Measurements from ENCODE around the gene GALNTL6.

Gene GALNTL6

DNA sequence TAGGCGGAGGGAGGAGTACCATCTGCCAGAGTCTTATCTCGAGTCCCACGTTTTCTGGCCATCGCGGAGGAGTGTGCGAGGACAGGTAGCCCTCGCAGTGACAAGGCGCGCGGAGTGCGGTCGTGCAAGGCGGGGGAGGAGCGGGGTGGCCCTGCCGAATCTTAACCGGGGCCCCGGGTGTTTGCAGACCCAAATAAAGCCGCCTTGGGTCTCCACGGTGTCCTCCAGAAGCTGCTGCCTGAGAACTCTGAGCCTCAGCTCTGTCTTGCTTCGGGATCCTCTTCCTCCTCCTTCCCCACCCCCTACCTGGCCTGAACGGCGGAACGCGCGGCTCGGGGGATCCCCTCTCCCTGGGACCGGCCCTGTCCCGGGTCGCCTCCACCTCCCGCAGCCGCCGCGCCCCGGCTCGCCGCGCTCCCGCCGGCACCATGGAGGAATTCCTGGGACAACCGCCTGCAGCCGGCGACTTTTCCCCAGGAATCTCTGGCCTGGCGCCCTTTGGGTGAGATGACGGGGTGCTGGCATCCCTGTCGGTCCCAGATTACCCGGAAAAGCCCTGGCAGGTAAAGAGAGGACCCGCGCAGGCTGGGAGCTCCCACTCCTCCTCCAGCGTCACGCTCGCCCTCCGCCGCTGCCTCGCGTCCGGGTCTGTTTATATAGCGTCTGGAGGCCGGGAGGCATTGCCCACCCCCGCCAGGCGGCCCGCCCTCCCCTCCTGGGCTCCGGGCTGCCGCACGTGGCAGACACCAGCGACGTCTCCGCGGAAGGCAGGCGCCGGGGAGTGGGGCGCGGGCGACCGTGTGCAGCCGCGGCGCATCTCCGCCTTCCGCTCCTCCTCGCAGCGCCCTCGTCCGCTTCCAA is at the start of gene GALNTL6:
TSS of gene GALNTL6 (plus strand) at position 740 of the 861 bp plus-strand sequence.
- no peak for DNase-seq (ENCODE audit: low read depth)

DNA sequence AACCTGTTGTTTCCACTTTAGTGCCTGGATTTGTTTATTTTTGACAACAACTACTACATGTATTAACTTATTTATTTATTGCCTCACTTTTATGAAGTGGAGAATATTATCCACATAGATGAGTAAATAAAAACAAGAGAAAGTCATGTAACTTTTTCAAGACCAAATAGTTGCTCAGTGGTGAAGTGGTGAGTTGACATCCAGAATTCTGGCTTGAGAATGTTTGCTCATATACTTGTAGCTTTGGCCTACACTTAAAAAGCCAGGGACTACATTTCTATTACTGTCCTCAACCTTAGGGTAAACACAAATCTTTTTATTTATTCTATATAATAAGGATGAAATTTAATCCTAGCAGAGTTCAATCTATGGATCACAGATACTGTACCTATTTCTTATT is 47.7 kb upstream of the GALNTL6 start:
- DNase-seq (ENCODE audit: low read depth) = no peak

DNA sequence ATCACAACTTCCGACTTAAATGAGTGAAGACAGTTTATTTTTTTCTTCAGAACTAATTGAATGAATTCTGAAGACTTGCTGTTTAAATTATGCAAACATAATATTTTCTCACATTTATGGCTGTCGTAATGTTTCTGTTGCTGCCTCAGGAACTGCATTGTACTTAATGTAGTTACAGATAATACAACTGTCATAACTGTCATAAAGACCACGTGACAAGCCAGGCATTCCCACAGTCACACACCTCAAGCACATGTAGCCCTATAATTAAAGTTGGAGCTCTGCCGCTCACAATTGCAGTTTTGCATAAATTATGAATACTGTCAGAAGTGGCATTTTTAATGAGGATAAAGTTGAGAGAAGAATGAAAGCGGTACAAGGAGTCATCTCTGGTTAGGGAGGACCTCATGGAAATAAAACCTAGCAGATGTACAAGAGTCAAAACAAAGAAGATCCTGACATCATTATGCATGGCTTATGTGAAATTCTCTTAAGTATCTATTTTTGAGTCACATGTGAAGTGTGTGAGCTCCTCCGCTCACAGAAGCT is 38.5 kb upstream of the GALNTL6 start:
- no peak for DNase-seq (ENCODE audit: low read depth)

DNA sequence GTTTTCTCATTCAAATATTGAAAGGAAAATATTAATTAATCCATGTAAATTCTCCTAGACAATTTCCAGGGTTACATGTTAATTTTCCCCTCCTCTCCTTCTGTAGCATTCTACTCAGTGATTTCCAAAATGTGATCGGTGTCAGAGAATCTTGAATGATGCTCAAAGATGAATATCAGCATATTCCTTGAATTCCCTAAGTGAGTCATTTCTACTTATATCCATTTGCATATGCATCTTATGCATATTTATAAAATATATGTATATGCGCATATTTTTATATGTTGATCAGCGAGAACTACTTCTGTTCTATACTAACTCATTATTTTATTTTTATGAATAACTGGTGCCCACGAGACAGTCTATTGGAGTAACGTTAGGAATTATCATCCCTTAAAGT is 33.9 kb upstream of the GALNTL6 start:
- no peak for DNase-seq (ENCODE audit: low read depth)

DNA sequence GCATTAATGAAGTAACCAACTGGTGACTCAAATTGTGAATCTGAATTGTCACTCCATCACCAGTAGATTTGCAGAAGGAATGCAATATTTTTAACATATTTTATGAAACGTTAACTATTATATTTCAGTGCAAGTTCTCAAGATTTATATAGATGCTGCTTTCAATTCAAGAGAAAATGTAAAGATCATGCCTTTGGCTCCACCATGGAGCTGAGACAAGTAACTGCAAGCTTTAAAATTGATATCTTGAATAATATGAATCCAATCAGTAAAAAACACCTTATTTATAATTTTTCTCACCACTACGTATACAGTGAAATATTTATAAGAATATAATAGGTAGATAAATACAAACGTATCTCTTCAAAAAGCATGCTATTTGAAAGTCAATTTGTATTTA is 27.8 kb upstream of the GALNTL6 start:
- DNase-seq (ENCODE audit: low read depth) = no peak

DNA sequence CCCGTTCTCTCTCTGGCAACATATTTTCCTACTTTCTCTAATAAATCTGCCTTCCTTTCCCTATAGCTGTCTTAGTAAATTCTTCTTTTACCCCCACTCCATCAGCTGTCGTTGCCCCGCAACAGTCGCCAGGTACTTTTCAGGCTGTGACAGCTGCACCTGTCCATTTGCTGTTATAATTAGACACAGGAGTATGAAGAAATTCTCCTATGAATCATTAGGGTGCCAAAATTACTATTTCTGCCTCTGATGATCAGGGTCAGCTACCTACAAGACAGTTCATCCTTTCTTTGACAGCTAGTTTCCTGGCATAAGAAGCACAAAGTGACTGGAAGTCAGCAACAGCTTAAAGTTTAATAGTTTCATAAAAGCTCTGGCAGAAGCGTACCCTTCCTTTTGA is 19.5 kb upstream of the GALNTL6 start:
- DNase-seq (ENCODE audit: low read depth) = no peak

DNA sequence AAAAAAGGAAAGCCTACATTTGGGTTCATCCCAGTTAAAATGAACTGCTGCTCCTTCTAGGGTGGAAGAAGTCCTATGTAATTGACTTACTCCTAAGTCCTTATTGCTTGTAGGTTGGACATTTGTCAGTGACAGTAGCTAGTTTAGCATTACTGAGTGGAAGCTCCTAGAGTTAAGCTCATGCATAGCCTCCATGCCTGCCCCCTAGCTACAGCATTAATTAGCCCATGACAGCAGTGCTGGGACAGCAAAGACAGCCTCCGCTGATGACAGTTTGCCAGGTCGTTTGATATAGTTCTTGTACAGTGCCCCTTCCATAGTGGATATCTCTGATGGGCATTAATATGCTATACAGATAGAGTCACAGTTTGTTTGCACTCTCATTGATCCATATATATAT is 18.7 kb upstream of the GALNTL6 start:
- no peak for DNase-seq (ENCODE audit: low read depth)

DNA sequence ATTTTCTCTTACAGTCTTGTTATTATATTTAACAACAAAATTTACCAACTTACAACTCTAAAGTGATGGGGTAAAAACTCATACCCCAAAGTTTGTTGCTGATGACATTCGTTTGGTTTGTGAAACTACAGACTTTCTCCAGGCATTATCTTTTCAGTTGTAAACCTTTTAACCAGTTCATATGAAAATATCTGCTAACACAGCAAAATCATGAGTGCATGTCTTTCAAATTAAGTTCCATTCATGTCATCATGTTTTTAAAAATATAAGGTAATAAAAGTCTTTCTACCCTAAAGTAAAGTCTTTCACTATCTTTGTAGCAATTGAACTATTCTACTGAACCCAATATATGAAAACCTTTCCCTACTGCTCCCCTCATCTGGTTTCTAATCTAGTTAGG is 3.4 kb upstream of the GALNTL6 start:
- no peak for DNase-seq (ENCODE audit: low read depth)

DNA sequence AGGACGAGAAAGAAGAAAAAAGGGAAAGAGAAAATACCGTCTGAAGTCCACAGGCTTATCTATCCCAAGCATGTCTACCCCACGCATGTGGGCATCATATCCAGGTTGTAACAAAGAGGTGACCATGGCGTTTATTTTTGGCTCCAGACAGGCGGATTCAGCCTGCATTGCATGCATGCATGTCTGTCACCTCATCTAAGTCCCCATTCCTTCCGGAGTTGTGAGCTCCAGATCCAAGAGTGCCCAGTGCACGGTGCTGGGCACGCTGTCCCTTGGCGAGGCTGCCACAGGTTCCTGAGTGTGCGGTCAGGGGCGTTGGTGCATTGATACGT is 905 bp upstream of the GALNTL6 start:
- no peak for DNase-seq (ENCODE audit: low read depth)

DNA sequence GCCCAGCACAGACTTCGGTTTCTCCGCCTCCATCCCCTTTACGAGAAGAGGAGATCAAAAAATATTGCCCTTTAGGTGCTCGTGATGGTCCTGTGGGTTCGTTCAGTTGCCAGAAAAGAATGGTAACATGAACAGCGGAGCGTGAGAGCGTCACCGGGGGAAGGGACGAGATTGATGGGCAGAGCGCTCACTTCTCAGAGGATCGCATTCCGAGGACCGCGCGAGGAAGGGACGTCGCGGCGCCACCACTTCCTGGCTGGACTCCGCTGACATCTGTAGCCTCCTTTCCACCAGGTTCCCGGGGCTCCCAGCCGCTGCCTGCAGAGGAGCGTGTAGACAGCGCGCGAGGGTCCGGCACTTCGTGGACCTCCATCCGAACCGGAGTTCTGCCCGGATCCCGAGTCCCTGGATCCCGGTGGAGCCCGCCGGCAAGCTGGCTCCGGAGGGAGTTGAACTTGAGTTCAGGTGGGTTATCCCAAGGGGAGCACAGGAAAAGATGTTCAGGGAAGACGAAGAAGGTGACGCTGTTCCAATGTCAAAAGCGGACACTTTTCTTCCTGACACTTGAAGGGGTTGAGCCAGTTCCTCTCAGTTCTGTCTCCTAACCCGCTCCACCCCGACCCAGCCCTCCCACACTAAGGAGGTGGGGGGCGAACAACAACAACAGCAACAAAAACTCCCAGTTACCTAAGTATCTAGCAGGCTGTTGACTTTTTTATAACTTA is 484 bp downstream of the GALNTL6 start:
- no peak for DNase-seq (ENCODE audit: low read depth)

DNA sequence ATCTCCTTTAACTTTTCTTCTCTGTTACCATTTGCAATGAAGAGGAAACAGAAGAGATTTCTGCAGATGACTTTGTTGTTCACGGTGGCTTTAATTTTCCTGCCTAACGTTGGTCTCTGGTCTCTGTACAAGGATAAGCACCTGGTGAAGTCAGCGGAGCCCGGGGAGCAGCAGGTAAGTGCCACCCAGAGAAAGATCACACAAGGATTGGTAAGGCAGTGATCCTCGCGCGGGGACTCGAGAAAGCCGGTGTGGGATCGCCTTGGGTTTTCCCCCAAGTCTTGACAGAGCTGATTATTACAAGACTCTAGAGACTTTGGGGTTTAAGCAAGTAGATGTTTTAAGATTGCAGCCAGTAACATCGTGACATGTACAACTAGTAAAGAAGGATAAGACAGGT is 1.3 kb downstream of the GALNTL6 start:
- no peak for DNase-seq (ENCODE audit: low read depth)

DNA sequence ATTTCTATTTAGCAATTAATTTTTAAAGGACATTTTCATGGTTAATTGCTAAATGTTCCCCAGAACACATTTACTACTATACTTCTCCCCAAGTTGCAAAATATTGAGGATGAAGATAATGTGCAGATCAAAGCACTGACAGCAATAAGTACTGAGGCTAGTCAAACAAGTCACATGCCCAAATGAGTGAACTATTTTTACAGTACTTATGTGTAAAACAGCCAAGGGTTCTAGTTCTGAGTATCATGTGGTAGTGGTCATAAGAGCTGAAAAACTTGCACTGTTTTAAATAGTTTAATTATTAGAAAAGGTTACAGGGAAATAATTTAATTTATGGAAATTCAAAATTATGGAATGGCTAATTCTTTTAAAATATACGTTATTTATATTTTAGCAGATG is 3.8 kb downstream of the GALNTL6 start:
- no peak for DNase-seq (ENCODE audit: low read depth)

DNA sequence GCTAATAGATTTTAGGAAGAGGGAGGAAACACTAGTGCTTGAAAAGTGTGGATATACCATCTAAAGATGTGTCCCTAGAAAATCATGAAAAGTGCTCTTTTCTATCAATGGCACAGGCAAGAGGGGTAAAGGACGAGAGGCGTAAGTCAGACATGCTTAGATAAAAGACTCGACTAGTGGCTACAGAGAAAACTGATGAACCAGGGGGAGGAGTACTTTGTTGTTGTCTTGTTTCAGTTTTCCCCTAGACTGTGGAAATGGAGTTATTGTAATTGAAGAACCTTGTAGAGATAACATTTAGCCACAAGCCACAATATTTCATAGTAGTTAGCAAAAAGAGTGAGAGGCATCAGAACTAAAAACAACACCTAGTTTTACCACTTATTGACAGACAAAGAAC is 21.4 kb downstream of the GALNTL6 start:
- no peak for DNase-seq (ENCODE audit: low read depth)

DNA sequence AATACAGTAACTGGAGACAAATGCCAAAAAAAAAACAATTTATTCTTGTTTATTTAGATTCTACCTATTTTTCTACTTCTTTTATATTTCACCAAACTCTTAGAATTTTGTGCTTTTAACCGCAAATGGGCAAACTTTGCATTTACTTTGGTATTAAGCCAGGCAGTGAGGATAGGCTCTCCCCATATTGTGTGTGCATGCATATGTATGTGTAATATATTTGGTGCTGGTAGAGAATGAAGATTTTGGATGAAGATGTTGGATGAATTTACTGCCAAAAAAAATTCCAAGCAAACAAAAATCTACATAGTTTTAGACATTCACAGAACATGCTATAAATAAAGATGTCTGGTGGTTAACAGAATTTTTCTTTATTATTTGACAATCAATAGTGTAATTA is 30.3 kb downstream of the GALNTL6 start:
- DNase-seq (ENCODE audit: low read depth) = no peak

DNA sequence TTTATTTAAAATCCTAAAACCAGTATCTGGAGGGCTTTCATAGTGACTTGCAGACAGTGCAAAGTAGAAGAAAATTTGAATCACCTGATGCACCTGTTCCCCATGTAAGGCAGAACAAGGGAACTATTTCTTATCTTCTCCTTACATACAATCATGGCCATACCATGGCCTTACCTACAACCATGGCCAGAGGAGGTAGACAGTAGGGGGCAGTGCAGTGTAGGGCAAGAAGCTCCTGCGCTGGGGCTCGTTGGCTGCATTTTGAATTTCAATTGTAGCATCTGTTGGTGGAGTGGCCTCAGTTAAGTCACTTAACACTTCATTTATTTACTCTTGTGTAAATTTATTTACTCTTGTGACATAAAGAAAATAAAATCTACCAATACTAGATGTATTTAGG is 33.0 kb downstream of the GALNTL6 start:
- DNase-seq (ENCODE audit: low read depth) = peak; percentile 15

DNA sequence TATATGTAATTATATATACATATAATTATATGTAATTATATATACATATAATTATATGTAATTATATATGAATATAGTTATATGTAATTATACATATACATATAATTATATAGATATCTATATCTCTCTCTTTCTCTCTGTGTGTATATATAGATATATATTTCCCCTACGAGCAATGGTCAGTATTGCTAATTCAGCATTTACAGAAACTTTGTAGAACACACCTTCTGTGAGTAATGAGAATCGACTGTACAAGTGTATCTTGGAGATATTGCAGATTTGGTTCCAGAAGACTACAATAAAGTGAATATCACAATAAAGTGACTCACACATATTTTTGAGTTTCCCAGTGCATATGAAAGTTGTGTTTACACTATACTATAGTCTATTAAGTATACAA is 33.7 kb downstream of the GALNTL6 start:
- no peak for DNase-seq (ENCODE audit: low read depth)

DNA sequence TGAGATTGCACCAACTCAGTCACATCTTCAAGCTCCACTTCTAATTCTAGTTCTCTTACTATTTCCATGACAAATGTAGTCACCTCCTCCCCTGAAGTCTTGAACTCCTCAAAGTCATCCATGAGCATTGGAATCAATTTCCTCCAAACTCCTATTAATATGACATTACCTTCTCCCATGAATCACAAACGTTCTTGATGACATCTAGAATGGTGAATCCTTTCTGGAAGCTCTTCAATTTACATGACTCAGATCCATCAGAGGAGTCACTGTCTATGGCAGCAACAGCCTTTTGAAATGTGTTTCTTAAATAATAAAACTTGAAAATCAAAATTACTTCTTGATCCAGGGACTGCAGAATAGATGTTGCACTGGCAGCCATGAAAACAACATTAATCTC is 34.5 kb downstream of the GALNTL6 start:
- DNase-seq (ENCODE audit: low read depth) = no peak

DNA sequence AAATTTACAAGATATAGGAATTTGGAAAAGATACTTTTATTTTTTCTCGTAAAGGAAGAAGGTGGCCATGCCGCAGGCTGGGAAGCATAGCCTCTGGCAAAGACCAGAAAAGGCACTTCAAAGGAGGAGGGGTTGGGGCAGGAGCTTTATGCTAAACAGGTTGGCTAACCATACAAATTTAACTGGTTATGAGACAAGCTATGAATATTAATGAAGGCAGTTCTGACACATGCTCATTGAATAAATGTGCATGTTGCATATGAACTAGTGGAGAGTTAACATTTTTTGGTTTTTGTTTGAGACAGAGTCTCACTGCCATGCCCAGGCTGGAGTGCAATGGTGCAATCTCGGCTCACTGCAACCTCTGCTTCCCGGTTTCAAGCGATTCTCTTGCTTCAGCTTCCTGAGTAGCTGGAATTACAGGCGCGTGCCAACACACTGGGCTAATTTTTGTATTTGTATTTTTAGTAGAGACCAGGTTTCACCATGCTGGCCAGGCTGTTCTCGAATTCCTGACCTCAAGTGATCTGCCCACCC is 36.5 kb downstream of the GALNTL6 start:
- DNase-seq (ENCODE audit: low read depth) = no peak

DNA sequence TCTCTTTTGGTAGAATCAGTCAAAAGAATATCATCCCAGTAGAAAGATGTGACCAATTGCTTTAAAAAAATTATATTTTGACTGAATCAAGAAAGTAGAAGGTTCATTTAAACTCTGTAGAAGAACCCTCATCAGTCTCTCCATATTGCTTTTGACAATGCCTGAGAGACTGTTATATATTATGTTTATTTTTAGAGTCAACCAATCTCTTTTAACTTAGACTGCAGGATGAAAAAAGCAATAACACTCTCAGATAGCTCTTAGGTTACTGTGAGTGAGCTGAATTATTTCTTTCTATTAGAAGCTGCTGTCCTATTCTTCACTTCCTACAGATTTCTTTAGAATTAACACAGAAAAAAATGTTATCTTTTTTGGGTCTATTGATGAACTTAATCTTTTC is 38.1 kb downstream of the GALNTL6 start:
- DNase-seq (ENCODE audit: low read depth) = no peak

DNA sequence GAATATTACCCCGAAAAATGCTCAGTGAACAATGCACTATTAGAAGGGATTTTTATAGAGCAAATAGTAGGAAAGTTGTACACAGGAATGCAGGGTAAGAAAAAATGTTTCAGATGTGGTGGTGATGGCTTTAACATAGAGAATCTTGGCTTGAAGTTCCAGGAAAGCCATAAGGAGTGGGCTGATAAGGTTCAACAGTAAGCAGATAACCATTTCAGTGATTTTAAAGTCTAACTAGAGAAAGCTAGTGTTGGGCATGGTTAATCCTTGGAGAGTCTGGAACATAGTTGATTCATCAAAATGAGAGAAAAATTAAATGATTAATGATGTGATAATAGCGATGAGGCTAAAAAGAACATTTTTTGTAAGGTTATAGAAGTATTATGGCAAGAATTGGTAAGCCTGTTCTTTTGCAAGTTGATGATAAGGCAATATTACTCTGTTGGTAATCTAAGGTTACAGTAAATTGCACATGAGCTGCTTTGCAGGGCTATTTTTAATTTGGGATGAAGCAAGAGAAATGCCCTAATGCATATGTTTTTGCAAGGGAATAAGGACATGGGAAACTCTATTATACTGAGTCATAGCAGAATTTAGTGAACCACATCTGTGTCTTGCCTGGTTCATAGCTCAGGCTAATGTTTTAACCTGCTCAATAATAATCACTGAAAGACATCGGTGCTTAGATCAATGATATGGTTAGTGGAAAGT is 44.3 kb downstream of the GALNTL6 start:
- DNase-seq (ENCODE audit: low read depth) = peak; percentile 21

DNA sequence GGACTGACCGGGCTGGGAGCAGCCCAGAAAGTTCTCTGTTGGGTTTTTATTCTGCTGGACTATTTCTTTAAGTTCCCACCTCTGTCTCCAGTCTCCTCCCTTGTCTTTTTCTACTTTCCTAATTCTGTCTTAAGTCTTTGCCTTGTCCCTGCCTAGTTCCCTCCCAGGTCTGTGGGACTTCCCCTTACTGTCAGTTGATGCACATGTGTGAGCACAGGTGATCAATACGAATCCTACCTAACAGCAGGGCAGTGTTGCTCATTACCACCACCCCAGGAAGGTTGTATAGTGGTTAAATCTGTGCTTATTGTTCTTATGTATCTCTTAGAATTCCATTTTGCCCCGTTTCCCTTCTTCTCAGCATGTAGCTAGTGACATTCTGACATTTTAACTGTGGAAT is 62.1 kb downstream of the GALNTL6 start:
- DNase-seq (ENCODE audit: low read depth) = no peak

DNA sequence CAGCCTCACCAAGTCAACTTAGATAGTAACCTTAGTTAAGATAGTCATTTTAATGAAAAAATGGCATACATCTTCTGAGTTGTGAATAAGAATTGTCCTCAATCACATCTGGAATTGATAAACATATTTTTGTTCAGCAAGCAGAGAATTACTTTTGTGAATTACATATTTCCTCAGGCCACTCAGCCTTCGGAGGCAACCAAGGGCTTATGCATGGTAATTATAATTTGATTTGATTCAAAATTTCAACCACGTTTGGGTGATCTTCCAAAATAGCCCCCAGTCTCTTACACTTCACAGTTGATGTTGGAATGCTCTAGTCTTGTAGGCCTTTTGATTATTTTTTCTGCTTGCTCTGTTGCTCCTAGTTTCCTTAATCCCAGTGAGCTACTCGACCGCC is 63.4 kb downstream of the GALNTL6 start:
- DNase-seq (ENCODE audit: low read depth) = no peak

DNA sequence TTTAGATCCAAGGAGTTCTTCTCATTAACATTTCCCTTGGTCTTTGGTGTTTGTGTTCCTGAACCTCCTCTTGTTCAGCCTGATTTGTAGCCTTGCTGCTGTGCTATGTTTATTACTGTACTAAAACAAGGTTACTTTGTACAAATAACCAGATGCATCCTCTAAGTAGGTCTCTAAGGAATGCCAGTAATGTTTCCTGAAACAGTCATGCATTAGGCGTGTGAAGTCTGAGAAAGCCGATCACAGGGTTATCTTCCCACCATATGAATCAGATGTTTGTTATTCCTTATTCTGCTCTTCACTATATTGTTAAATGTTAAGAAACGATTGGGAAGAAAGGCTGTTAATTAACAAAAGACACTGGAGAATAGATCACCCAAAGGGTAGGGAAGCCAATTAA is 66.9 kb downstream of the GALNTL6 start:
- DNase-seq (ENCODE audit: low read depth) = no peak

Data from CMK (cell line).